Adrenal gland (tissue), 12 donors: ENCODE results near the gene BAAT. TPM values are rescaled to one million over a fixed set of nuclear protein-coding genes. Genes with fewer than 3 reads are reported as not detected.
"Not testable (repeated sequence)": the region's sequence is repeated elsewhere in the genome, so short reads cannot be mapped to it uniquely, and the experiment has no call there.

Experiments
- DNase-seq, 7 donors: peaks; one replicate each; pipeline ENCODE4 v3.0.0-alpha.2; 2019 to 2020
- H3K27ac ChIP-seq, 5 donors: fragments of 200-600 bp; sonication (generic) in 4 of 5; 1 replicate in 3 of 5; 2 replicates in 2 of 5; pipeline versions ENCODE4 v1.5.1 to v1.8.0; 2016 to 2020; ENCODE audit warnings: mild to moderate bottlenecking in 1 of 5
- H3K27me3 ChIP-seq: fragments of 200-600 bp; 2 replicates; pipeline ENCODE4 v1.8.0; 2021
- H3K36me3 ChIP-seq, 2 donors: fragments of 200-600 bp; replicated peaks in 1 of 2; 1 replicate in 1 of 2; 2 replicates in 1 of 2; pipeline versions ENCODE4 v1.5.1 to v1.8.0; 2018 to 2022
- H3K4me1 ChIP-seq, 2 donors: fragments of 200-600 bp; replicated peaks in 1 of 2; 1 replicate in 1 of 2; 2 replicates in 1 of 2; pipeline versions ENCODE4 v1.5.1 to v1.8.0; 2018 to 2021
- H3K4me3 ChIP-seq, 4 donors: fragments of 200-600 bp; sonication (generic) in 3 of 4; one replicate each; pipeline ENCODE4 v1.5.1; 2016 to 2018
- H3K9me3 ChIP-seq, 3 donors: fragments of 200-600 bp; sonication (generic) in 1 of 3; replicated peaks in 1 of 3; 1 replicate in 2 of 3; 2 replicates in 1 of 3; pipeline versions ENCODE4 v1.5.1 to v1.8.0; 2016 to 2021
- POLR2A ChIP-seq, 2 donors: fragments of 450-650 bp; IDR thresholded peaks; one replicate each; pipeline ENCODE4 v1.6.1; 2017; ENCODE audit warnings: antibody characterized with exemption in 2 of 2, mild to moderate bottlenecking in 2 of 2, moderate library complexity in 1 of 2
- WGBS, 4 donors: extraction: QIAGEN DNeasy Blood & Tissue Kit in 2 of 4; methylation state at CpG; one replicate each; pipeline versions ENCODE4 v1.1.5 to v1.1.7; 2013 to 2017; 5-methylcytosine and 5-hydroxymethylcytosine counted together
- intact Hi-C, 2 donors: fragments of 100-400 bp; cut with DNase I; formaldehyde crosslinking; loops; one replicate each; pipeline versions ENCODE4 v1.14.1 to v1.15.0; 2022 to 2023
- polyA plus RNA-seq, 3 donors: library from polyadenylated mRNA; stranded (reverse); fragments of 200-250 nt in 2 of 3; fragments of 350-450 nt in 1 of 3; fragmentation: Illumina TruSeq in 1 of 3; extraction: RNeasy Lipid Tissue Mini Kit (QIAGEN cat#74804) in 1 of 3; gene quantifications; one replicate each; pipeline ENCODE4 v1.2.3, GENCODE V29; 2013 to 2014
- total RNA-seq, 9 donors: library from RNA; depleted of rRNA in 4 of 9; stranded (reverse); fragments of >200 nt in 4 of 9; fragments of 120-200 nt in 1 of 9; fragmentation: NEBNext Ultra II Directional in 1 of 9; extraction: Animal tissue kit (Norgen Biotek cat#: 25700) in 1 of 9; gene quantifications; one replicate each; pipeline versions ENCODE4 v1.1.0 to v1.2.4, GENCODE V29; 2013 to 2023
- TF ChIP-seq, protein P1 (sequence below), 6 experiments: fragments of 450-650 bp in 4 of 6; fragments of 200-600 bp in 2 of 6; sonication (generic) in 1 of 6; IDR thresholded peaks; 1 replicate in 5 of 6; 2 replicates in 1 of 6; pipeline versions ENCODE4 v1.5.1 to v1.8.0; 2016 to 2021; ENCODE audit warnings: antibody characterized with exemption in 6 of 6, mild to moderate bottlenecking in 2 of 6, moderate library complexity in 1 of 6
- donor health status: healthy with polysubstance abuse.
- donor health status: Bipolar disorder and iron deficiency.
- donor health status: DM: yes; HTN: yes; CAD: no.
- donor health status: DM: no; HTN: no; CAD: no.
- donor health status: DM: no; HTN: no; CAD: no.
- donor health status: DM: yes; HTN: yes; CAD: no.

Gene BAAT
- total and polyA plus RNA-seq, 12 donors = 0.07 to 0.55 (median 0.16) TPM; not detected in 5

DNA sequence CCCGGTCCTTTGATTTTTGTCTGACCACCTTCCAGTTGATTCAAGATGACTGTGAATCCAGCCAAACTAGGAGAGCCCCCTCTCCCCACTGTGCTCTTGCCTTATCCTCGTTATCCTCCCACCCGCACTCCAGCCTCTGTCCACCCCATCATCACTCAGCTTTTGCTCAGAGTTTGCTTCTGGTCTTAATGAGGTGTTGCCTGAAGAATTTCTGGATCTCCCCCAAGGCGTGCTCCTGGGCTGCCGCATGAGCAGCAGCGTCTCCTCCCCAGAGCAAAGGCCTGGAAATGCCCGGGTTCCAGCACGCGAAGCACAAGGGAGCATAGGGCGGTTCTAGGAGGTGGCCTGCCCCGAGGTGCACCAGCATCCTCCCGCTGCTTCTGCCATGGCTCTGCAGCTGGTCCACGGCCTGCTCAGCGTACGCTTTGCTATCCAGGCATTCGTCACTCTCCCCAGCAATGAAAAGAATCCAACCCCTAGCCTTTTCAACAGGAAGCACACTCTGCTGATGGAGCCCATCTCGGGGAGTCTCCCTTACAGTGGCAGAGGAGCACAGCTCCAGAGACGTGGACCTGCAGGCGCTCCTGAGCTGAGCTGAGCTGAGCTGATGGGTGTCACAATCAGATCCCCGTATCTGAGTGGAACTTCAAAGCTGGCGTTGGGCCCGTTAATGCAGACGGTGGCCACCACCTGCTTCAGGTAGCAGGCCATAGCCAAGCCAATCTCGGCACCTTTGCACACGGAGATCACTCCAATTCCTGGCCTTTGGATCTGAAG is 50.7 kb downstream of the BAAT start:
- Histone ChIP-seq H3K27me3 (no peaks in the 10 kb centered on the region), H3K36me3 (no peaks in the 10 kb centered on the region), H3K27ac (no peak overlapping the region), H3K4me1 (no peaks in the 10 kb centered on the region), H3K4me3 (no peak overlapping the region), H3K9me3 (no peaks in the 10 kb centered on the region)
- intact Hi-C loops = no loop called here
- no peak for DNase-seq
- TF ChIP-seq, protein P1, sequence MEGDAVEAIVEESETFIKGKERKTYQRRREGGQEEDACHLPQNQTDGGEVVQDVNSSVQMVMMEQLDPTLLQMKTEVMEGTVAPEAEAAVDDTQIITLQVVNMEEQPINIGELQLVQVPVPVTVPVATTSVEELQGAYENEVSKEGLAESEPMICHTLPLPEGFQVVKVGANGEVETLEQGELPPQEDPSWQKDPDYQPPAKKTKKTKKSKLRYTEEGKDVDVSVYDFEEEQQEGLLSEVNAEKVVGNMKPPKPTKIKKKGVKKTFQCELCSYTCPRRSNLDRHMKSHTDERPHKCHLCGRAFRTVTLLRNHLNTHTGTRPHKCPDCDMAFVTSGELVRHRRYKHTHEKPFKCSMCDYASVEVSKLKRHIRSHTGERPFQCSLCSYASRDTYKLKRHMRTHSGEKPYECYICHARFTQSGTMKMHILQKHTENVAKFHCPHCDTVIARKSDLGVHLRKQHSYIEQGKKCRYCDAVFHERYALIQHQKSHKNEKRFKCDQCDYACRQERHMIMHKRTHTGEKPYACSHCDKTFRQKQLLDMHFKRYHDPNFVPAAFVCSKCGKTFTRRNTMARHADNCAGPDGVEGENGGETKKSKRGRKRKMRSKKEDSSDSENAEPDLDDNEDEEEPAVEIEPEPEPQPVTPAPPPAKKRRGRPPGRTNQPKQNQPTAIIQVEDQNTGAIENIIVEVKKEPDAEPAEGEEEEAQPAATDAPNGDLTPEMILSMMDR (IDR thresholded peaks at IDR 0.05) = no peak
- TF ChIP-seq POLR2A (IDR thresholded peaks at IDR 0.05) = no peak
- 86 to 90% (median 89%) methylated on average over 9 to 25 of the region's 25 CpGs for WGBS, 4 donors

DNA sequence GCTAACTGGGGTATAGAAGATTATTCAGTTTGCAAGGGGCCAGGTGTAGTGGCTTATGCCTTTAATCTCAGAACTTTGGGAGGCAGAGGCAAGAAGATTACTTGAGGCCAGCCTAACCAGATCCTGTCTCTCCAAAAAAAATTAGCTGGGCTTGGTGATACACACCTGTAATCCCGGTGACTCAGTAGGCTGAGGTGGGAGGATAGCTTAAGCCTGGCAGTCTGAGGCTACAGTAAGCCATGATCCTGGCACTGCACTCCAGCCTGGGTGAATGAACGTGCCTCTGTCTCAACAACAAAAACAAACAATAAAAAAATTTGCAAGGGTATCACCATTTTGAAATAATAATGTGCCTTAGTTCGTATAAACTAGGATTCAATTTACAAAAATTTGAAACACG is 51.3 kb downstream of the BAAT start:
- H3K4me3 ChIP-seq = no peak overlapping the region
- no peaks in the 10 kb centered on the region for H3K9me3 ChIP-seq
- WGBS, 4 donors = 81 to 86% (median 83%) methylated on average over 4 of the region's 4 CpGs
- intact Hi-C loops = no loop called here
- H3K4me1 ChIP-seq = no peaks in the 10 kb centered on the region
- H3K27ac ChIP-seq = no peak overlapping the region
- no peak for TF ChIP-seq POLR2A (IDR thresholded peaks at IDR 0.05)
- TF ChIP-seq, protein P1 (IDR thresholded peaks at IDR 0.05) = no peak
- DNase-seq = no peak
- H3K36me3 ChIP-seq = no peaks in the 10 kb centered on the region
- no peaks in the 10 kb centered on the region for H3K27me3 ChIP-seq

- Histone ChIP-seq H3K4me3 (no peak overlapping the region), H3K27ac (no peak overlapping the region), H3K36me3 (no peaks in the 10 kb centered on the region), H3K9me3 (no peaks in the 10 kb centered on the region), H3K4me1 (no peaks in the 10 kb centered on the region), H3K27me3 (no peaks in the 10 kb centered on the region)
- no peak for TF ChIP-seq POLR2A (IDR thresholded peaks at IDR 0.05)
- TF ChIP-seq, protein P1 (IDR thresholded peaks at IDR 0.05) = no peak
- 91 to 94% (median 93%) methylated on average over 1 of the region's 1 CpG for WGBS, 4 donors
- intact Hi-C loops = no loop called here
- no peak for DNase-seq
These were observed 52.4 kb downstream of the BAAT start for GRCh38 chr9:101332362-101332761.

DNA sequence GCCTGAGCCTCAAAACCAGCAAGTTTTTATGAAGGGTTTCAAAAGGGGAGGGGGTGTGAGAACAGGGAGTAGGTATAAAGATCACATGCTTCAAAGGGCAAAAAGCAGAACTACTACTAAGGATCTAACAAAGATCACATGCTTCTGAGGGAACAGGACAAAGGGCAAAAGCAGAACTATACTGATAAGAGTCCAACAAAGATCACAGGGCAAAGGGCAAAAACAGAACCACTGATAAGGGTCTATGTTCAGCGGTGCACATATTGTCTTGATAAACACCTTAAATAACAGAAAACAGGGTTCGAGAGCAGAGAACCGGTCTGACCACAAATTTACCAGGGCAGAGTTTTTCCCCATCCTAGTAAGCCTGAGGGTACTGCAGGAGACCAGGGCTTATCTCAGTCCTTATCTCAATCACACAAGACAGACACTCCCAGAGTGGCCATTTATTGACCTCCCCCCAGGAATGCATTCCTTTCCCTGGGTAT is 57.3 kb downstream of the BAAT start:
- H3K4me1 ChIP-seq, intact Hi-C loops, H3K27me3 ChIP-seq, DNase-seq, H3K9me3 ChIP-seq, H3K27ac ChIP-seq, H3K36me3 ChIP-seq, H3K4me3 ChIP-seq: not testable (repeated sequence)
- 67 to 79% (median 73%) methylated on average over 3 of the region's 3 CpGs for whole genome bisulfite sequencing, 4 donors

DNA sequence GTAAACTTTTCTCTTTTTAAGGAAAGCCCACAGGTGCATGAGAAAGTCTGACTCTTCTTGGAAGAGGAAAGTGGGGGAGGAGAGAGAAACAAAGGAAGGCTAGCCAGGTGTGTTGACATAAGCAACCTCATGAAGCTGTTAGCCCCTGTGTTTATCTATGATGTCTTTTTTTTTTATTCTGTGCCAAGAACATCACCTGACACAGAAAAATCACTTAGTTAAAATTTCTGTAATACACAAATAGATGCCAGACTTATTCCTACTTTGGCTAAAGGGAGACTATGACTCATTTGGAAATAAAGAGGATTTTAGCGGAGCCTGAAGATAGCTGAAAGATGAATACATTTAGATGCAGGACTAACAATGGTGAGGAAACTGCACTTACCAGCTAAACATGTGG is 58.3 kb downstream of the BAAT start:
- Histone ChIP-seq H3K27ac (no peak overlapping the region), H3K4me1 (no peaks in the 10 kb centered on the region), H3K36me3 (no peaks in the 10 kb centered on the region), H3K4me3 (no peak overlapping the region), H3K27me3 (no peaks in the 10 kb centered on the region), H3K9me3 (no peaks in the 10 kb centered on the region)
- WGBS, 4 donors = 53 to 82% (median 65%) methylated on average over 1 of the region's 1 CpG
- intact Hi-C loops = no loop called here
- DNase-seq = no peak
- no peak for TF ChIP-seq POLR2A (IDR thresholded peaks at IDR 0.05)
- TF ChIP-seq, protein P1 (IDR thresholded peaks at IDR 0.05) = no peak
